DMS53 treated with DMSO at 0.1 percent for 48 hours (cell line): ENCODE measurements around the gene RERE.
A peak's percentile ranks its signal among the peaks of the same experiment; 100 is the strongest.
"Not testable (repeated sequence)": the region's sequence is repeated elsewhere in the genome, so short reads cannot be mapped to it uniquely, and the experiment has no call there.

Source experiments
- DNase-seq: peaks from one replicate; lab custom pipeline; 2025; ENCODE audit not compliant: unreplicated experiment; lab: John Stamatoyannopoulos, UW

RERE gene

DNA sequence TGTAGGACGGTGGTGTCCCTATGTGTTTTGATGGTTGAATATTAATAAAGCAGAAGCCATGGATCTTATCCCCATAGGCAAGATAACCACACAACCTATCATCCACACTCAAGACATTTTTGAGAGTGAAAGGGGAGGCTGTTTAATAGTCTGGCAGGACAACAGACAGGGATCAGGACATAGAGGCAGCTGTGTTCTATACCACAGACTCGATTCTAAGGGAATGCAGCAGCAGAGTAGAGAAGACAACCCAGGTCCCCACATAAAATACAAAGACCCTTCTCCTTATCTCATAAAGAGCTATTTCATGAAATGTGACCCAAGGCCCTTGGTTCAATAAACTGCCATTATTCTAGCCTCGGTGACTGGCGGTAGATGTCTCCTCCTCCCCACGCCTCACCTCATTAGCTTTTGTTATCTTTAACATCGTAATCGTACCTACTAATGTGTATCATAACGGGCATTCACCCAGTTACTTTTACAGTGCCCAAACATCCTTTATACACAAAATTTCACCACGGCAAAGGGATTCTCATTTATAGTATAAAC, 196.3 kb downstream of the RERE start:
- not testable (repeated sequence) for DNase-seq

DNA sequence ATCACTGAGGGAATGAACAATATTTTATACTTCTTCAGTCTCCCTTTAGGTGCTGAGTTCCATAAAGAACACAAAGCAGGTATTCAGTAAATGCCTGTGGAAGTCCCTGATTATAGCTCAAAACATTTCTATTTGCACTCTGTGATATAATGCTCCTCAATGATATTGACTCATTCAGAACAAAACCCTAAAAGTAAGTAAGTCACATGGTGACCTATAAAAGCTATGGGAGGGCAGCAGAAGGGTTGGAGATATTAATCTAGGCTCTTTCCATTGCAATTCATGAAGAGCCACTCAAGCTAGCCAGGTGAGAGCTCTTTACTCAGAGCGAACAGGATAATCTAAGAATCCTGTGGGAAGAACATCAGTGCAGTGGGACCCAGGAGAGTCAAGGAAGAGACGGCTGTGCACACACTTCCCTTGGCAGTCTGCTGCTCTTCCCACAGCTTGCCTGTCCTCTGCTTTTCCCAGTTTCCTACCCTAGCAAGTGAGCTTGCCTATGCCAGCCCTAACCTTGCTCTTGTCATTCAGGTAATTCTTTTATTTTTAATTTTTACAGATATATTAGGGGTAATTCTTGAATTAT, 197.4 kb downstream of the RERE start:
- DNase-seq: peak; percentile 25

DNA sequence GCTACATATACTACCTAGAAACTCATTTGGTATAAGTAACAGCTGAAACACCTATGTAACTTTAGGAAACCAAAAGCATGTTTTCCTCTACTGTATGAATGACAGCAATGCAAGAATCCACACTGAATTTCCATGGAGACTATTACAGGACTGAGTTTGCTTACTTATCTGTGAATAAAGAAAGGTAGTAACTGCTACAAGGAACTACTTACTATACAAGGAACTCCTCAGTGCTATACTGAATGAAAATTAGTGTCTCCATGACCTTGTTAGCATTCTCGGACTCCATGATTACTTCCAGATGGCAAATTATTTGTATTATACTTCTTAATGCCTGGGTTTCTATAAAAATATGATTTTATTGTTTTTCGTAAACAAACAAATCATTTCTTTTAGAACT, 198.0 kb downstream of the RERE start:
- not testable (repeated sequence) for DNase-seq

DNA sequence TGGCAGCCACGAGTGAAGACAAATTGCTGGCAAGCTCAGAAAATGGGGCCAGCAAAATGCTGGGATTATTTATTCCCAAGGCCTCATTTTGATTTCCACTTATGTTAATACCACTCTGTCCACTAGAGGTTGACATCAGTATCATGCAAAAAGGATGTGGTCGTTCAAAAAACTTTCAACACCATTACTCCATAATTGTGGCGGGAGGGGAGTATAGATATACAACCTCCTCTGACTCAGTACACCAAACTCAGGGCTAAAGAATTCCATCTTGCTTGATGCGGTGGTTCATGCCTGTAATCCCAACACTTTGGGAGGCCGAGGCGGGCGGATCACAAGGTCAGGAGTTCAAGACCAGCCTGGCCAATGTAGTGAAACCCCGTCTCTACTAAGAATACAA, 200.6 kb downstream of the RERE start:
- DNase-seq: not testable (repeated sequence)

DNA sequence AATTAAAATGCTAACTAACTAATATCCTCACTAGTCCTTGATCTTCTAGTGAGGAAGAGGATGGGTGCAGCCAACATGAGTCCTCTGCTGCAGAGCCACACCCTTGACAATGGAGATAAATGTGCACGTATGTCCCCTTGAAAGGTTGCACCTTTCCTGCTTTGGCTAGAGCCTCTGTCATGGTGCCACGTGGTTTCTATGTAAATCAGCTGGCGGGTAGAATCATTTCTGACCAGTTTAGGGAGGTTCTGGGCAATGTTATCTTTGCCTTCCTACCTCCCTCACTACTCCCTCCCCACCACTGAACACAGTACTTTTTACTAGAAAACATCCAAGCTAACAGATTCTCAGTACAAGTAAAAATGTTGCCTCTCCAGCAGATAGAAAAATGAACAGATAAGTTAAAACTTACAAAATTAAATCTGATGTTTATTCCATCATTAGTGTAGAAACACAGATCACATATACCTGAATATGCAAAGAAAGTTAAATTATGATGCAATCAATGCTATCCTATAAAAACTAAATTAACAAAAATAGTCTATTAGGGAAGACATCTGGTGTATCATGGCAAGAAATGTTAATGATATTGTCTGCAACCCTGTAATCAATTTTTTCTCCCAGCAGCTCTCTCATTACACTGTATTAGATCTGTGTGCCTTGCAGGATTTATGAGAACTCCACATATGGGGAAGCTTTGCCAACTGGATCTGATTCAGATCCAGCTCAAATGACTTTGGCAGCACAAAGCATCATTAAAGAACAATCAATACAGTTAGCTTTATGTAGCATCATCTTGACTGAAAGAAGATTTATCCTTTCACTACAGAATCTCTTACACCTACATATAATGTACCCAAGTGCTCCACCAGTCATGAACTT, 205.6 kb downstream of the RERE start:
- not testable (repeated sequence) for DNase-seq

DNA sequence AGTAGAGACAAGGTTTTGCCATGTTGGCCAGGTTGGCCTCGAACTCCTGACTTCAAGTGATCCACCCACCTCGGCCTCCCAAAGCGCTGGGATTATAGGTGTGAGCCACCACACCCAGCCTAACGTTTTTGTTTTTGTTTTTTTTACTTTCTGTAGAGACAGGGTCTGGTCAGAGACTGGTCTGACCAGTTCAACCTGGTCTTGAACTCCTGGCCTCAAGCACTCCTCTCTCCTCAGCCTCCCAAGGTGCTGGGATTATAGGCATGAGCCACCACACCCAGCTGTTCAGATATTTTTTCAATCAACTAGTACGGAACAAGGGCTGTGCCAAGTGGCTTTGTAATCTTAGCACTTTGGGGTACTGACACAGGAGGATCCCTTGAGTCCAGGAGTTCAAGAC, 209.5 kb downstream of the RERE start:
- no peak for DNase-seq

DNA sequence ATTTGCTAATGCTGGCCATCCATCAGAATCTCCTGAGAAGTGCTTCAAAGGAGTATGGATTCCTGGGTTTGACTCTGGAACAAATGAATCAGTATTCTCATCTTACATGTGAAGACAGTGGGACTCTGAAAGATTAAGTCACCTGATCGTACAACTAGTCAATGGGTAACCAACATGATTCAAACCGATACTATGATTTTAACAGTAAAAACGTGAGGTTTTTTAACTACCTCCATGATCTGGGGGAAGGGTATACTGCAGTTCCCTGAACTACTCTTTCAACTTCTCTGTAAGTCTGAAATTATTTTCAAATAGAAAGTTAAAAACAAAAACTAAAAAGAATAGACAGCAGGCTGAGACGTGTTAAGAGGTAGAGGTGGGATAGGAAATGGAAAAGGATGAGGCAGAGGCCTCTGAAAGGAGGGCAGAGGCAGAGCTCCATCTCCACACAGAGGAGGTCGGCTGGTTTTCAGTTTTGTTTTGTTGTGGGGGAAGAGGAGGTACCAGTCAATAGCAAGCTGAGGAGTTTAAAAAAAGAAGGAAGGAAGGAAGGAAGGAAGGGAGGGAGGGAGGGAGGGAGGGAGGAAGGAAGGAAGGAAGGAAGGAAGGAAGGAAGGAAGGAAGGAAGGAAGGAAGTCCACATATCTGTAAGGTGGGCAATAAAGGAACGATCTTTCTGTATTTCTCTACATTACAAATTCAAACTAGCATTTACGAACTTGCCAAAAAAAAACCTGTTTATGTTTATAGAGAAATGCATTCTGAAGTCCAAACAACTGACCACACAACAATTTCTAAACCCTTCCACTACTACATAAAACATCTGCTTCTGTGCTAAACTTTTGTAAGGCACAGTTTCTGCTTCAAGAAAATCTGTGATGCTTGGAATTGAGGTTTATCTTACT, 213.1 kb downstream of the RERE start:
- no peak for DNase-seq

DNA sequence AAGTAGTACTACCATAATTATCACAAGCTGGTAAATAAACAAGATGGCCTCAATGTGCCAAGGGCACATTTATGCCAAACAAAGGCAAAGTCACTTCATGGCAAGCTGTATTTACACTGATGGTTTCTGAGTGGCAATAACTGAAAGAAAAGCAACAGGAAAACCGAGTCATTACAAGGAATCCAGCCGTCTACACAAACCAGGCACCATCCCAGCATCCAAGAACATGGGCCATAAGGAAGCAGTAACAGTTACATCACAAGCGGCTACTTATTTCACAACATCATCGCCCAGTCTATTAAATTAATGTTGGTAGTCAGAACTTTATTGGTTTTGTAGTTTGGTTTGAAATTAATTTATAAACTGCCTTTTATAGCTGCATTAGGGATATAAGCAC, 214.2 kb downstream of the RERE start:
- DNase-seq: peak; percentile 26

DNA sequence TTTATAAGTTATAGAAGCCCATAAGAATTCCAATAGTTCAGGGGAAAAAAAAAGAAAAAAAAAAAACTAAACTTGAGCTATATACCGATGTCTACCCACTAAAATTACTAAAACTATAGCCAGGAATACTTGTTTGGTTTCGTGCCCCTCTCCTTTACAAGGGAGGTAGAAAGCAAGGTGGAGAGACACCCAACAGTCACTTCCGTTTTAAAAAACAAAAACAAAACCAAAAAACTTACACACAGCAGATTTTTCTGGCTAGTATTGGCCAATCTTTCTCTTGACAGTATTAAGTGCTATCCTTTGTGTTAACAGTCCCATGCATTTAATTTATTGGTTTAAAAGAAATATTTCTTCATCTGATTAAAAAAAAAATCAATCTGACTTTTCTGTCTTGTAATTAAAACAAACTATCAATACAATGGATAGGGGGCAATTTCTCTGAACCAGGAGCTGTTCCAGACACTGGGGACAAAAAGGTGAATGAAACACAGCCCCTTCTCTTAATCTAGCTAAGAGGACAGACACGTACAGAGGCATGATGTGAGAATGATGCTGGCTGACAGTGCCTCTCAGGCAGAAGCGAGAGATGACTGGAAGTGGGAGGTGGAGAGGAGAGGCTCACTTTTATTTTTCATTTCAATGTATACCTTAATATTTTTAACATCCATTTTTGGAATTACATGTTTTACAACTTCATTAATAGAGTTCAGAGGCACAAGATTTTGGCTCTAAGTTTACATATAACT, 214.8 kb downstream of the RERE start:
- no peak for DNase-seq

DNA sequence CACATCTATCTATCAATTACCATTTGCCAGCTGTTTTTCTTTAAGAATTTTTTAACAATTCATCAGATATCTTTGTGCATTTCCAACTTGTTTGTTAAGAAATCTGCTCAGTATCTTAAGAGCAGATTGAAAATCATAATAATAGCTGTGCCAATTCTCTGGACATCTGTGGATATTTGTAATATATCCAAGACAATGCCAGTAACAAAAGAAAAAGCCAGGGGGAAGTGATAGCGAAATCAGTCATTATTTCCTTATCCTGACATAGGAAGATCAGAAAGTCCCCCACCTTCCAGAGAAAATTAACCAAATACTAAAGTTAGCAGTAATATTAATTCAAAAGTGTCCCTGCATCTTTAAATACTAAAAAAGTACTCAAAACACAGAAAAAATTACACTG, 217.1 kb downstream of the RERE start:
- no peak for DNase-seq

DNA sequence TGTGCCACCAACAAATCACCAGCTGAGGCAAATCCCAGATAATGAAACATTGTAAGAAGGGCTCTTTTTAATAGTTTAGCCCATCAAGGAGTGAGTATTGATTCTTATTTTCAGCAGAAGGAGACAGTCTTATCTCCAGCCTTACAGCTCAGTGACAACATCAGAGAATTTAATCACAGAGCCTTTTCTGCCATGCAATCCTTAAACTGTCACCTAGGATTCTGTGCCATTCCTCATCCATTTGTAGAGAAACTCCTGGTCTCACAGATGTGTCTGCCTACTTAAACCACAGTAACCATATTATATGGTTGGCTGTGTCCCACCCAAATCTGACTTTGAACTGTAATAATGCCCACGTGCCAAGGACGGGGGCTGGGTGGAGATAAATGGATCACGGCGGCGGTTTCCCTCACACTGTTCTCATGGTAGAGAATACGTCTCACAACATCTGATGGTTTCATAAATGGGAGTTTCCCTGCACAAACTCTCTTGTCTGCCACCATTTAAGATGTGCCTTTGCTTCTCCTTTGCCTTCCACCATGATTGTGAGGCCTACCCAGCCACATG, 217.7 kb downstream of the RERE start:
- DNase-seq: no peak

DNA sequence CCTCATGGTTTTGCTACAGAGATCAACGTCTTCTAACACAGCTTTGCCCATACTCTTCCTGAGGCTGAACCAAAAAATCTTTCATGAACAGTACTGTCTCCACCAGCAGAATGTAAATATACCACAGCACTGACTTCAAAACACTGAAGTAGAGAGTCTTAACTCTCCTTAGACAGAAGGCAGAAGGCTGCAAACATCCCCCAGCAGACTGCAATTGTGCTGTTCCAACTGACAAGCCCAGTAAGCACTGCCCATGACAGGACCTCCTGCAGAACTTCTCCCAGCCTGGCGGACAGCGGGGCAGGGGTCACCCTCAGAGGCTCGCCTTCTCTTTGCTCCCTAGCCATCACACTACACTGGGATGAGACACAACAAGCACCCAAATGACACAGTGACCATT, 218.7 kb downstream of the RERE start:
- DNase-seq: no peak

DNA sequence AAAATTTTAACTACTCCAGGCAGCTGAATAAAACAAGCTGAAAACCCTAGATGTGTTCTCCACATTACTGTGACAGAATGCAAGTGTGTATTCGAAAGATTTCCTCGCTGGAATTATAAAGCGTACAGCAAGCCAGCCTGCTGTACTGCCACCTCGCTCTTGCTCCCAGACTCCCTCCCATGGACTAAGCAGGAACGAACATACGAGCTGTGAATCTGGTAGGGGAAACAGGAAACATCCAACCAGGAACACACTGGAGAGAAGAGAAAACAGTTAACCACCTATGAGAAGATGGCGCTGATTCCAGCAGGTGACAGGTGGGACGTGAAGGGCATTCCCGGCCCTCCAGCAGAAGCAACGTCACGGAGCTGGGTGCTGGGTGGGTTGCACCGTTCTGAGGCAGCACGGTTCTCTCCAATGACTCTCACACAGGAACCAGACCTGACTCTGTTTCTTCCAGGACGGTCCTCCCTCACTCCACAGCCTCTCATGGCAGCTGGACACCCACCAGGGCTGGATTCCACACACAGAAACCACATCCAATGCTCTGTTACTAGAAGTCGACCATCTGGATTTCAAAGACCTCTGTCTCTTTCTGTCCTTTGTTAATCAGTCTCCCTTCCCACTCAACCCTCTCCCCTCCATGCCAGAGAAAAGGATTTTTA, 219.2 kb downstream of the RERE start:
- no peak for DNase-seq

DNA sequence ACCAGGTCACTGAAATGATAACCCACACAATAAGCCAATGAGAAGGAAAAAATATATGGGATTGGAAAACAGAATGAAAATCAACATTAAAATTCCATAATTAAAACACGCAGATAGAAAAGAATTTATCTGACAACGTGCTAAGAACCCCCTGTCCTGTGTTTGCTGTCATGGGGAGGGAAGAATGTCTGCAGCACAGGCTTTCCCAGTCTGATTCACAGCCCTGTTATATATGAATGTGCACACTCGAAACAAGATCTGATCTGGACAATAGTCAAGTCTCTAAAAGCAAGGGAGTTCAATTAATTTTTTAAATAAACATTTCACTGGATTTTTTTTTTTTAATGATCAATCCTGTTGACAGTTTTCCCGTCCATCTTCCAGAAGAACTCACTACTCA, 220.0 kb downstream of the RERE start:
- DNase-seq: no peak

DNA sequence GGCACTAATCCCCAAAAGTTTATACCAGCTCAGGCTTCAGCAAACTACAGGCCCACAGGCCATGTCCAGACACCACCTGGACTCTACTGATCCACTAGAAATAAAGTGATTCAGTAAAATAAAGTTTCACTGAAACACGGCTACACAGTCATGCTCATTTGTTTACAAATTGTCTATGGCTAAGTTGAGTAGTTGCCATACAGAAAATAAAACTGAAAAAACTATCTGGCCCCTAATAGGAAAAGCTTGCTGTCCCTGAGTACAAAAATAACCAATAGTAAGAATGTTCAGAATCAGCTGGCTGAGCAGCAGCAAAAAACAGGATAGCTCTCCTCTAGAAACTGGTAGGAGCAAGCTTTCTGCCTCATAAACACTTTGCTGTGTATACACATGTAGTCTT, 221.5 kb downstream of the RERE start:
- no peak for DNase-seq

DNA sequence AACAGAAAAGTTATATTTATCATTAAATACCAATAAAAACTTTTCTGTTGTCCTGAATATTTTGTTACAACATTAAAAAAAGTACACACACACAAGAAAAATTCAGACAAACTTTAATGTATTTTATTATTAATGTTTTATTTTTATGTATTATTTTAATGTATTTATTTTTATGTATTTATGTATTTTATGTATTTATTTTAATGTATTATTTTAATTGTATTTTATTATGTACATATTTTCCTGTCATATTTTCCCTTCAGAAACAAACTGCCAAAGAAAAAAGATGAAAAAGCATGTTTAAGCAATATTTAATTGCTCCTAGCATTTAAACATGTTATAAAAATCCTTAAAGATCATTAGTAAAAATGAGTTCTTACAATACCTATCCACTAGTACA, 222.1 kb downstream of the RERE start:
- no peak for DNase-seq

DNA sequence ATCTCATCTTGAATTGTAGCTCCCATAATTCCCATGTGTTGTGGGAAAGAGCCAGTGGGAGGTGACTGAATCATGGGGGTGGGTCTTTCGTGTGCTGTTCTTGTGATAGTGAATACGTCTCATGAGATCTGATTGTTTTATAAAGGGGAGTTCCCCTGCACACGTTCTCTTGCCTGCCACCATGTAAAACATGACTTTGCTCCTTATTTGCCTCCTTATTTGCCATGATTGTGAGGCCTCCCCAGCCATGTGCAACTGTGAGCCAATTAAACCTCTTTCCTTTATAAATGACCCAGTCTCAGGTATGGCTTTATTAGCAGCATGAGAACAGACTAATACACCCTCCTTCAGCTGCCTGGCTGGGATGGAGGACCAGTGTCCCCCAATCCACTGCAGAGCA, 224.1 kb downstream of the RERE start:
- DNase-seq: not testable (repeated sequence)

DNA sequence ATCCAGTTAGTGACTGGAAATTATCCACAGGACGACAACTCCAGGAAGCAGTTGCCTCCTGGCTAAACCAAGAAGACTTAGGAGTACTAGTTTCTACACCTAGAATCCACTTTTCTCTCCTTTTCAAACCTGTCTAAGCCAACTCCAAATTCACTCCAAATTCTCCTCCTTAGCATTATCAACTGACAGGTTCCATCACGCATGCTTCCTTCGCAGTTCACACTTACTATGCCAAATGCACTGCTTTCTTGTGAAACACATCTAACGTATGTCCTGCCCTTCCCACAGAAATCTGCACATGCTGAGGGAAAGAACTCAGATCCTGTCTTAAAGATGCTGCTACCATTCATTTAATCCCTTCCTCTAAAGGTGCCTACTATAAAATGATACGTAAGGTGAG, 225.9 kb downstream of the RERE start:
- DNase-seq: no peak

DNA sequence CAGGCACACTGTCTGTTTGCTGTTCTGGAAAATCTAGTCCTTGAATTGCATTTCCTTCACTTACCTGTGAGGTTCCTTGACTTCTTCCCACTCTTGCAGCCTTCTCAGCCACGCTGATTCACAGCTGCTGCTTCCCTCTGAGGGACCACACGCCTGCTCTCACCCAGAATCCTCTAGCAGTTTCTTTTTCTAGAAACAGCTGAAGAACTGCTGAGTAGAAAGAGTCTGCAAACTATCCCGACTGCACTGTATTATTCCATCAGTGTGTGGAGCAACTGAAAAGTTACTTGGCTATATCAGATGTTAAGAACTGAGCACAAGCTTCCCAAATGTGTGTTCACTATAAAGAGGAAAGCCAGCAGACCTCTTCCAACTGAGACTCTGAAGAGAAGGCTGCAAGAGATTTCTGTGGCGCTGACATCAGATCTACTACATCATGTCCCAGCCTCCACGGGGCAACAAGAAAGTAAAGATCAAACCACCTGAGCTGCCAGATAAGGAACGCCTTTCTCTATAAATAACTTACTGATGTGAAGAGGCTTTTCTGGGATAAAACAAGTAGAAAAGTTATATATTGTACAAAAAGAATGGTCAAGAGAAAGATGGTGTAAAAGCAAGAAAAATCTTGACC, 226.6 kb downstream of the RERE start:
- no peak for DNase-seq
